NOMO-1 treated with DMSO at 0.1 percent for 48 hours (cell line): ENCODE data around the gene TRPV4.

Experiments used
- DNase-seq: peaks from one replicate; lab custom pipeline; 2025; ENCODE audit not compliant: unreplicated experiment; lab: John Stamatoyannopoulos, UW

Gene TRPV4

DNA sequence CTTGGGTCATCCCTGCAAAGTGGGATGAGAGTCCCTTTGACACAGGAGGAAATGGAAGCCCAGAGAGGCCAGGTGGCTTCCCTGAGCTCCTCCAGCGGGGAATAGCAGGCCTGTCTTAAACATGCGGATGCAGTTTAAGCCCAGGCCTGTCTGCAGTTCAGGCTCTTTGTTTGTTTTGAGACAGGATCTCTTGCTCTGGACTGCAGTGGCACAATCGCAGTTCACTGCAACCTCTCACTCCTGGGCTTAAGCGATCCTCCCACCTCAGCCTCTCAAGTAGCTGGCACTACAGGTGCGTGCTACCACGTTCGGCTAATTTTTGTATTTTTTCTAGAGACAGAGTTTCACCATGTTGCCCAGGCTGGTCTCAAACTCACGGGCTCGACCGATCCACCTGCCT is 3.5 kb downstream of the TRPV4 start:
- DNase-seq: no peak

DNA sequence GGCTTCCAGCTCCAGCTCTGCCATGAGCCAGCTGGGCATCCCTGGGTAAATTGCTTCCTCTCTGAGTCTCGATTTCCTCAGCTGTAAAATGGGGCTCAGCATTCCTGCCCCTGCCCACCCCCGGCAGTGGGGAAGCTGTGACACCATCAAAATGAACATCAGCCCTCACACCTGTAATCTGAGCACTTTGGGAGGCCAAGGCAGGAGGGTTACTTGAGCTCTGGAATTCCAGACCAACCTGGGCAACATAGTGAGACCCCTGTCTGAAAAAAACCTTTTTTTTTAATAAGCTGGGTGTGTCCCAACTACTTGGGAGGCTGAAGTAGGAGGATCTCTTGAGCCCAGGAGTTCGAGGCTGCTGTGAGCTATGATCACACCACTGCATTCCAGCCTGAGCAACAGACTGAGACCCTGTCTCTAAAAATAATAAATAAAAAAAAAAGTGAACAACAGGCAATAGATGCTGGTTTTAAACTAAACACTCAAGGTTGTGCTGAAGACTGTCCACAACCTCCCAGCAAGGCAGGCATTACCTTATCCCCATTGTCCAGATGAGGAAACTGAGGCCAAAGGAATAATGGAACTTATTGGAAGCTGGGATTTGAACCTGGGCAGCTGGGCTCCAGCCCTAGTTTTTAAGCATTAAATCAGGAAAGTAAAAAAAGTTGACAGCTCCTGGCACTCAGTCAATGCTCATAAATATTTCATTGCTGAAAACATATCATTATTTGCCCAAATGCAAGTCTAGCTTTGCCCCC is 4.3 kb downstream of the TRPV4 start:
- DNase-seq: no peak

DNA sequence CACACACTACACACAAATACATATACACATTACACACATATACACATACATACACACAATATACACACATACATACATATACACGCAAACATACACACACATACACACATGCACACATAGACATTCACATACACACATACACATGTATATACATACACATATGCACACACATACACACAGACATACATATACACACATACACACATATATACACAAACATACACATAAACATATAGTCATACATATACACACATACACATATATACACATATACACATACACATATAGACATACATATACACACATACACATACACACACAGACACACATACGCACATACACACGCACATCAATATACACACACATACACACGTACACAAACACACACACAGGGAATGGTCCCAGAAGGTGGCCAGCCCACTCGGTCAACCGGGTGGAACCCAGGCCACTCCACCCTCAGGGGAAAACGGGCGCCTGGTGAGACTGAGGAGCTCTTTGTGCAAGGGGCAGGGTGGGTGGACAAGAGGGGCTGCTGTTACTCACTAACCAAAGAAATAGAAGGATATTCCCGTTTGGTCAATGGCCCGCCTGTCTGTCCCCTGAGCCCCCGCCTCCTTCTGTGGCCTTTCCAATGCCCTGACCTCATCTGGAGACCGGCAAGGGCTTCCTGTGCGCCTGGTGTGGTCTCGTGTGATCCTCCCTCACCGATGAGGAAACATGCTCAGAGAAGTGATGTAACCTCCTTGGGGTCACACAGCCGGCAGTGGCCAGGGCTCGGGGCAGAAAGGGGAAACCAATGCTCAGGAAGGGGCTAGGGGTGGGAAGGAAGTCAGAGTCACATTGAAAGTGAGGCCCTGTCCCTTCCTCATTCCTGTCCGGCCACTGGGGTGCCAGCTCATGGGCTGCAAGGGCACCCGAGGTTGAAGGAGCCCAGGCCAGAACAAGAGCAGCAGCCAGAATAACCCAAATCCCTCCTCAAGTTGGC is 5.3 kb downstream of the TRPV4 start:
- peak; percentile 80 for DNase-seq

DNA sequence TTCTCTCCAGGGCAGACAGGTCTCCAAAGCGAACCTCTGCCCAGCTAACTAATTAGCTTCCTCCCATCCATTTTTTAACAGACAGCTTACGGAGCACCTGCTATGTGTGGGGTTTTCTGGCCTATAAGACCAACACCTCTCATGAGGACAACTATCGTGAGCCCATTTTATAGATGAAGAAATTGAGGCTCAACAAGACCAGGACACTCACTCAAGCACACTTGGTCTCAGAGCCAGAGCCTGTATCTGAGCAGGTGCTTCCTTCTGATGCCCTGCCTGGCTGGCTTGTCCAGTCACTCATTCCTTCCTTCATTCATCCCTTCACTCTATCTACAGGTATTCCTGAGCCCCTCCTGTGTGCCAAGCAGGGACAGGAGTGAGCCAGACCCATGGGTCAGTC is 6.1 kb downstream of the TRPV4 start:
- DNase-seq: no peak

DNA sequence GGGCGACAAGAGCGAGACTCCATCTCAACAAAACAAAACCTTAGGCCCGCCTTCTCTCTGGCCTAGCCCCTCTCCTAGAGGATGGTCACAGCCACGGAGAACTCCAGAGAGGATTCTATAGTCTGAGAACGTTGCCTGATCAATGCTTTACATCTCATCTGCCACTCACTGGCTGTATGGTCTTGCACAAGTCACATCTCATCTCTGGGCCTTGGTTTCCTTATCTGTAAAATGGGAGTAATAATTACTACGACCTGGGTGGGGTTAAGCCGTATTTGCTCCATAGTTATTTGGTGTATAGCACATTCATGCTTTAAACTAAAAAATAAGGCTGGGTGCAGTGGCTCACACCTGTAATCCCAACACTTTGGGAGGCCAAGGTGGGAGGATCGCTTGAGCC is 8.5 kb downstream of the TRPV4 start:
- no peak for DNase-seq

DNA sequence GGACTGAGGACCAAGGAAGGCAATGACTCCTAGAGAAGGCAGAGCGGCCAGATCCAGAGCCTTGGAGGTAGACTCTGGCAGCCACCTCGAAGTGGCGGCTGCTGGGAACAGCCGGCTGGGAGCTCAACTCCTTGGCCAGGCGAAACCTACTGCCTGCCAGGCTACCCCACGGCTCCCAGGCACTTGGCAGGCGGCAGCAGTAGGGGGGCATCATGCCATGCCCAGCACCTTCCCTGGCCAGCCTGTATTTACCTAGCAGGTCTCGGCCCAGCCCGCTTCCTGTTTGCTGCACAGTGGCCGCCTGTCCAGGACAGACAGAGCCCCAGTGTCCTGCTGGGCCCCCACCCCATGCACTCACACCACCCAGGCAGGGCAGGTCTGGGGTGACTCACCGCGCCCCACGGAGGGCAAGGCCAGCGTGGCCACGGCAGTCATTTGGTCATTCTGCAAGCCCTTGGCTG is 10.2 kb downstream of the TRPV4 start:
- no peak for DNase-seq

DNA sequence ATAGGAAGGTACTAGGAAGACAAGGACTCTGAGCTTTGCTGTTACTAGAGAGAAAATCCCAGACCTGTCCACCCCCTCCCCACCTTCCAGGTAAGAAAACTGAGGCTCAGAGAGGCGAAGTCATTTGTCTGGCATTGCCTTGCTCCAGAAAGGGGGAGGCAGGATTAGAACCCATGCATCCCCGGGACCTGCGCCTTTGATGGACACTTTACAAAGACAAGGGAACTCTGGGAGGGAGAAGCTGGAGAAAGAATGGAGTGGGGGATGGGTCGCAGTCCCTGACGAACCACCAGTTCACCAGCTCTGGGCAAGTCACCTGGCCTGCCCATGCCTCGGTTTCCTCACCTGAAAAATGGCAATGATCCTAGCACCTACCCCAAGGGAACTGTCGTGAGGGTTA is 10.8 kb downstream of the TRPV4 start:
- DNase-seq: no peak

DNA sequence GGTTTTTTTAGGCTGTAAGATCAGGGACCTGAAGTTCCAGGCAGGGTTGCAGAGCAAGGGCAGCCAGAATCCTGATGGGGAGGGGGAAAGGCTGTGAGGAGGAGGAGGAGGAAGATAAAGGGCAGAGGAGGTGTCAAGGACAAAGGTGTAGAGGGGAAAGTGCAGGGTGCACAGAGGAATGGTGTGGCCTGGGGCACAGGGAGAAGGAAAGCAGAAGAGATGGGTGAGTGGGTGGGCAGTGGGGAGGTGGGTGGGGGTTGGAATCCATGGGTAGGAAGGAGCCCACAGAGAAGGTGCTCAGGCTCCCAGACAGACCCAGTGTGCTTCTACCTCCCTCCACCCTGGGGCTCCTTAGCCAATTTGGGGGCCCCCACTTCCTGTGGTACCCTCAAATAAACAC is 11.2 kb downstream of the TRPV4 start:
- no peak for DNase-seq

DNA sequence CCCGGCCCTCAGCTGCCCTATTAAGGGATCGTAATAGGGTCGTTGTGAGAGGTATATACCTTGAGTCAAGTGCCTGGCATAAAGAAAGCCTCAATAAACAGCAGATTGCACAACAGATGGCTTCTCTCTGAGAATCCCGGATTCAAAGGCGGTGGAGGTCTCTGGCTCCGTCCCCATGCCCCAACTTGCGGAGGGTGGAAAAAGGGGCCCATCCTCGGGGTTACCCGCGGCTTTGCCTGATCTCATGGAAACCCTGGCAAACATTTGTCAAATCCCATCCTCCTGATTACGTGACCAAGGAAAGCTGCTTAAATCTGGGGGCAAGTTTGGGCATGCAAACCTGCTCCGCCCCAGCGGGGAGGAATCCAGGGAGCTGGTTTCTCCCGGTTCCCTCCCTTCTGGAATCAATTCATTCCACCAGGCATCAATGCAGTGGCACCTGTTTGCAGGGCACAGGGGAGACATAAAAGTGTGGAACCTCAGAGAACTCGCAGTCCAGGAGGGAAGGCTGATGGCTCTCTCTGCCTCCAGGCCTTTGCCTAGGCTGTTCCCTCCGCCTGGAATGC is 12.3 kb downstream of the TRPV4 start:
- DNase-seq: no peak

DNA sequence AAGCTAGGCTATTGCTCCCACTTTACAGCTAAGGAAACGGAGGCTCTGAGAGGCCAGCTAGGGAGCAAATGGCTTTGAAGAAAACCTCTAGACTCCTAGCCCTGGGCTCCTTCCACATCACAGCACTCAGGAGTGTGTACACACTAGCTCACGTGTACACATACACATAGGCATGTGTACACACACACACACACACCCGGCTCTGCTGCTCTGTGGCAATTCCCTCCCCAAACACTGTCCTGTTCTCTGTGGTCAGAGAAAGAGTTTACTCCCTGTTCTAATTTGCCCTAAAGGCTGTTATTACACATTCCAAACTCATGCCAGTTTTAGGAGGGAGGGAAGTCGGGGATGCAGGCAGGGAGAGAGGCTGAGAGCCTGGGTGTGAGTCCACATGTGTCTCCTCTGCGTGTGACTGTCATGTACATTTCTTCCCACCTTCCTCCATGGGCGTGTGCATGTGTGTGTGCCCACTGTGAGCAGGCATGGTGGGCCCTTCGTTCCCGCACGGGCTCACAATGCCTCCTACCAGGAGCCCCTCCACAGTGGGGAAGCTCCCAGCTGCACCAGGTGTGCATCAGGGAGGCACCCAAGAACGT is 14.2 kb downstream of the TRPV4 start:
- DNase-seq: no peak

DNA sequence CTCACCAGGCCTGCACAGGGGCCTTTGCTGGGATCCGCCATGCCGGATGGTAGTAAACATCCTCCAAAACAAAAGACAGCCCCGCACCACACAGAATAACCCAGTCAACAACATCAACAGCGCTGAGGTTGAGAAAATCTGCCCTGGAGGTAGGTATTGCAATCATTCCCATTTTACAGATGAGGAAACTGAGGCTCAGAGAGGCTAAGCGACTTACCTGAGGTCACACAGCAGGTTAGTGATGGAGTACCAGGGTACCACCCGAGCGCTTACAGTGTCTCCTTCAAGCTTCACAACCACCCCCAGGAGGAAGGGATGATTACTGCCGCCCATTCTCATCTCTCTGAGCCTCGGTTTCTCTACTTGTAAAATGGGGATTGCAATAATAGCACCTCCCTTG is 14.9 kb downstream of the TRPV4 start:
- no peak for DNase-seq

DNA sequence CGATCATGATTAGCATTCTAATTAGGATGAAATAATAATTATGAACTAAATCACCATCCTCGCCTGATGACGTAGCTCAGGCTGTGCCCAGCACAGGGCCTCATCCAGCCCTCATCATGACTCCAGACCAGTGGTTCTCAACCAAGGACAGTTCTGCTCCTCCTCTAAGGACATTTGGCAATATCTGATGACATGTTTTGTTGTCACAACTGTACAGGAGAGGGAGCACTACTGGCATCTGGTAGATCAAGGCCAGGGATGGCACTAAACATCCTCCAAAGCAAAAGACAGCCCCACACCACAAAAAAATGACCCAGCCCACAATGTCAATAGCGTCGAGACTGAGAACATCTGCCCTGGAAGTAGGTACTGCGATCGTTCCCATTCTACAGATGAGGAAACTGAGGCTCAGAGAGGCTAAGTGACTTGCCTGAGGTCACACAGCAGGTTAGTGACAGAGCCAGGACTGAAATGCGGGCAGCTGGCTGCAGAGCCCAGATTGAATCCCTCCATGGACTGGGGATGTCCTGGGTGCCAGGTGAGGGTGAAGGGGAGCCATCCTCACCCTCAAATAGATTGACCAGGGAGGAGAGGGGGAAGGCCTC is 15.5 kb downstream of the TRPV4 start:
- DNase-seq: peak; percentile 26

DNA sequence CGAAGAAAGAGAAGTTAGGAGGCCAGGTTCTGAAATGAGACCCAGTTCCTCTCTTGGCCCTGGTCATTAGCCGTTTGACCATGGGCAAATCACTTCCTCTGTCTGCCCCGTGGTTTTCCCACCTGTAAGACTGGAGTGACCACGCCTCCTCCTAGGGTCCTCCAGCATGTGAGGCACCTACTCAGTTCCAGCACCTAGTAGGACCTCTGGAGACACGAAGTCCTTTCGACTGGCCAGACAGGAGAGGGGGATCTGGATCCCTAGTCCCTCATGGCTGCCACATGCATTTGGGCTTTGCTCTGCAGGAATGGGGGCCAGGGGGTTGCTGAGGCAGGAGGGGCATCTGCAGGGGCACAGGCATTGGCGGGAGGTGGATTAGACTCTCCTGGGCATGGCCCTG is 16.3 kb downstream of the TRPV4 start:
- no peak for DNase-seq

DNA sequence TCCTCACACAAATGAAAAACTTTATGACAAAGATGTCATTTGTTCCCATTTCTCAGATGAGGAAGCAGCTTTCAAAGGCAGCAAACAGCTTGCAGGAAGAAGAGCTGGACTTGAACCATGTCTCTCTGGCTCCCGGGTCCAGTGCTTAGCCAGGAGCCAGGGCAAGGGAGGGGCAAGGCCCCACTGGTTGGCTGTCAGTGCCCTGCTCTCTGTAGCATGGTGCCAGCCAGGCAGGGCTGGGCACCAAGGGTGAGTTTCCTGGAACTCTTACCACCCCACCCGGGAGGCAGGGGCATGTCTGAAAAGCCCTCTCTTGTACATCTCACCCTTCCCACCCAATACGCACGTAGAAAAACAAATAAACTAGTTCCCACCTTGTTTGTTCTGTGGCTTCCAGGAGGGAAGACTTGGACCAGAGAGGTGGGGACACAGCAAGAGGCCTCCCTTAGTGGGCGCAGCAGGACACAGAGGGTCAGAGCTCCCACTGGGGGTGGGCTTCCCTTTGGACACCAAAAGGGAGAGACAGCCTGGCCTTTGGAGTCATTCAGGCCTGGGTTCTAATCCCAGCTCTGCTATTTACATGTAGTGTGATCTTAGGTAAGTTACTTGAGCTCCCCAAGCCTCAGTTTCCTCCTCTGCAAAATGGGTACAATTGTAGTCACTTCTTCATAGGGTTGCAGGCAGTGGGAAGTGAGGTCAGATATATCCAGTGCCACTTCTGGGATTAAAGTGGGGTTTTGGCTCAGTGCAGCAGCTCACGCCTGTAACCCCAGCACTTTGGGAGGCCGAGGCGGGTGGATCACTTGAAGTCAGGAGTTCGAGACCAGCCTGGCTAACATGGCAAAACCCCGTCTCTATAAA is 17.2 kb downstream of the TRPV4 start:
- no peak for DNase-seq

DNA sequence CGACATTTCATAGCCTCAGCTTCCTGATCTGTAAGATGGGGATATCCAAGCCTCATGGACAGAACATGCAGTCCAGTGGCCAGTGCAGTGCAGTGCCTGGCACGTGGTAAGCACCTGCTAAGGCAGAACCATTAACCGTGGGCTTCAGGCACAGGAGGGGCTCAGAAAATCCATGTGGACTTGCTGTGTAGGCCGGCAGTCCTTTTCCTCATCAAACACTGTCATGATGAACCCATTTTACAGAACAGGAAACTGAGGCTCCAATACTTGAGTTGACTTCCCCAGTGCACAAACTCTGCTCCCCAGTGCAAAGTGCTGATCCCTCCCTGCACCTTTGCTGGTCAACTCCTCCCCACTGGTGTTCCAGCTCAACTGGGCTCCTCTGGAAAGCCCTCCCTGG is 18.0 kb downstream of the TRPV4 start:
- no peak for DNase-seq

DNA sequence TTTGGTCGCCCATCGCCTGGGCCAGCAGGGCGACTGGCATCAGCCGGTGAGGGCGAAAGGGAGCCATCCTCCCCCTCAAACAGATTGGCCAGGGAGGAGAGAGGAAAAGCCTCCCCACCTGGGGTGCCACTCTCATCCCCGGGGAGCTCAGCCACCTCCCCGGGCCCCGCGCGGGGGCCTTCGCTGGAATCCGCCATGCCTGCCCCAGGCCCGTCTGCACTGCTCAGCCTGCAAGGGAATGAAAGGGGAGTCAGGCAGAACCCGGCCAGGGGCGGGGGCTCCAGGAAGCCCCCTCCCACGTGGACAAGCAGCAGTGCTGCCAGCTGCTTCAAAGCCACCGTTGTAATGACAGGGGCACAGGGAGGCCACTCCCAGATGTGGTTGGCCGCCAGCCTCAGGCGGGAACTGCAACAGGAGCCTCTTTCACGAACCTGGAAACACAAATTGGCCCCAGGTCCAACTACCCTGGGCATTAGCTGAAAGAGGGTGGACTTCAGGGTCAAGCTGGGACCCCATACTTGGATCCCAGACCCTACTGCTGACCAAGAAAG is 18.5 kb downstream of the TRPV4 start:
- no peak for DNase-seq

DNA sequence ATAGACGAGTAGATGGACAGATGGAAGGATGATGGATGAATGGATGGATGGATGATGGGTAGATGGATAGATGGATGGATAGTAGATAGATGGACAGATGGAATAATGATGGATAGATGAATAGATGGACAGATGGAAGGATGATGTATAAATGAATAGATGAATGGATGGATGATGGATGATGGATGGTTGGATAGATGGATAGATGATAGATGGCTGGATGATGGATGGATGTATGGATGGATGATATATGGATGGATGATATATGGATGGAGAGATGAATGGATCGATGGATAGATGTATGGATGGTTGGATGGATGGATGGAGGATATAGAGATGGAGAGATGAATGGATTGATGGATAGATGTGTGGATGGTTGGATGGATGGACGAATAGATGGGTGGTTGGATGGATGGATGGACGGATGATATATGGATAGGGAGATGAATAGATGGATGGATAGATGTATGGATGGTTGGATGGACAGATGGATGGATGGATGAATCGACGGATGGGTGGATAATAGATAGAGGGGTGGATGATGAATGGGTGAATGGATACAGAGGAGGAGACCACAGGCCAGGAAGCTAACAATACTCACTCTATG is 19.3 kb downstream of the TRPV4 start:
- no peak for DNase-seq

DNA sequence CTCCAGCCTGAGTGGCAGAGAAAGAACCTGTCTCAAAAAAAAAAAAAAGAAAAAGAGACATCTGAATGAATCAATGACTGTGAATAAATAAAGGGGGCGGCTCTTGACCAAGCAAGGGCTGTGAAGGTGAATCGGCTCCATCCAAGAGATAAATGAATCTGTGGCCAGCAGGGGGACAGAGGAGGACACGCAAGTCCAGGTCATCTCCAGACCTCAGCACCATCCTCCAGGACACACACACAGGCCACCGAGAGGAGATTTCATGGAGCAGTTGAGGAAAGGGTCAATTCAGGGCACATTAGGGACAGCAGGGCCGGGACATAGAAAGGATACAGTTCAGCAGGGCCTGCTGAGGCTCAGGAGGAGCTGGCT is 21.6 kb downstream of the TRPV4 start:
- no peak for DNase-seq

DNA sequence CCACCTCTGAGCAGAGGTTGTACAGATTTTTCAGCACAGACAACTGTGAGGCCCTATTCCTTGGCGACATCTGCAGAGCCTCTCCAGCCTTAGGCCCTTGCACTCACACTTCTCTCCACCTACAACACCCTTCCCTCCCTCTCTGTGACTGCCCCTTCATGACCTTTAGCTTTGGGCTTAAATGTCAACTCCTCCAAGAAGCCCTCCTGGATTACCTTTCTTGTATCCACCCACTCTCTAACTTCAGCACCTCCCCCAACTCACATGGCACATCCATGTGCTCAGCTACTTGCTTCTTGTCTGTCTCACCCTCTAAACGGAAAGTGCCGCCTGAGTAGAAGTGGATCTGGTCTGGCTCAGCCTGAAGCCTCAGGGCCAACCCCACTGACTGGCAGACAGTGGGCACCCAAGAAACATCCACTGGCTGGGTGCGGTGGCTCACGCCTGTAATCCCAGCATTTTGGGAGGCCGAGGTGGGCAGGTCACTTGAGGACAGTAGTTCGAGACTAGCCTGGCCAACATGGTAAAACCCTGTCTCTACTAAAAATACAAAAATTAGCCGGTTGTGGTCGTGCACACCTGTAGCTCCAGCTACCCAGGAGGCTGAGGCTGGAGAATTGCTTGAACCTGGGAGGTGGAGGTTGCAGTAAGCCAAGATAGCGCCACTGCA is 22.1 kb downstream of the TRPV4 start:
- DNase-seq: no peak
